HG02884 (cell line): Measurements from ENCODE around the gene PRPF4.
A peak's percentile ranks its signal among the peaks of the same experiment; 100 is the strongest.
"Not testable (repeated sequence)": the region's sequence is repeated elsewhere in the genome, so short reads cannot be mapped to it uniquely, and the experiment has no call there.

Experiments used
- ATAC-seq: cut with Tn5 transposase; IDR thresholded peaks from one replicate; pipeline ENCODE4 v1.9.1; 2021; ENCODE audit warnings: mild to moderate bottlenecking, moderate library complexity; ENCODE audit not compliant: unreplicated experiment

PRPF4 gene

DNA sequence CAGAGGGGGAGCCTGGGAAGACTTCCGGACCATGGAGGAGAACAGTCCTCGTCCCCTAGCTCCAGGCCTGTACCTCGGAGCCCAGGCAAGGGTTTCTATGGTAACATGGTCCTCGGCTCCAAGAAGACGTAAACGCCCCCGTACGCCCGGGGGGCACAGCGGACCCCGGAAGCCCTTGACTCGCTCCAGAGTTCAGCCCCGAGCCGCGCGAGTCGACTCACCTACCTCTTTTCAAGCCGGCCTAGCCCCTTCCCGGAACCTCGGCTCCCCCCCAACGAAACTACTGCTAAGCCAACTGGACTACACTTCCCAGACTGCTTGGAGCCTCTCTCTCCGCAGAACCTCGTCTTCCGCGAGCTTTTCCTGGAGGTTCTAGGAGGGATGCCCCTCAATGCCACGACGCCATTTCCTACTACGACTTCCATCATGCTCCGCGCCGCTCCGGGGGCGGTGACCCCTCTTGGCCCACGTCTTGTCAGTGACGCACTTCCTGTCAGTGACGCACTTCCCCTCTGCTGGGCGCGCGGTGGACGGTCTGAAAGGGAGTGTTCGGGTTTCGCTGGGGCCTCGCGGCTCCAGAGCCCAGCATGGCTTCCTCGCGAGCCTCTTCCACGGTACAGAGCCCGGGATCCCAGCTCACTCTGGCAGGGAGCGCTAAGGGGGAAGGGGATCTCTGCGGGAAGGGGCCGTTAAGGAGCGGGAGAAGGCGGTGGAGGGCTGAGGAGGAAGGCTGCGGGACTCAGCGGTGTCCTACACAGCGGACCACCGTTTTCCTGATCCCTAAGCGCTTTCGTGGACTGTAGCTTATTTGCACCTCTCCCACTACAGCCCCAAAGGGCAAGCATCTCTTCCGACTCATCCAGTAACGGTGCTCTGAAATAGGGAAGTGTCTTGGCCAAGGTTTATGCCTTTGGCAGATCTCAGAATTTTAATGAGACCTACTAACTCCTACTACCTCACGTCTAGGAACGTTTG lies at the start of gene PRPF4, which contains the start of gene CDC26:
Gene PRPF4 (plus strand): TSS at position 502 of the 975 bp plus-strand sequence. CDS start 86 bp downstream, at position 588.
Gene CDC26 (minus strand): TSS at position 416 of the 975 bp plus-strand sequence. CDS start 3,065 bp downstream, outside the sequence.
- ATAC-seq, result peak; percentile 97

DNA sequence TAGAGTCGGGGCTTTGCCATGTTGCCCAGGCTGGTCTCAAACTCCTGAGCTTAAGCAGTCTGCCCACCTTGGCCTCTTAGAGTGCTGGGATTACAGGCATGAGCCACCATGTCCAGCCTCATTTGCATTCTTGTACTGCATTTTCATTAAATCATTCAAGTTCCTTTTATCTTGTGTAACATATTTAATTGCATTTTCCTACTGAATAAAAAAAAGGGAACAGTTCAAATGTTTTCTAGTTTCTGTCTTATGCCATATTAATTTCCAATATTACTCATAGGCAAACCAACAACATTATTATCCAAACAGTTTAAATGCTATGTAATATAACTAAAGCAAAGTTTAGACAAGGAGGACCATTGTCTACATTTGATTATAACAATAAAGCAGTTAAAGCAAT lies 48.0 kb upstream of the PRPF4 start:
- no peak for ATAC-seq

- ATAC-seq, result no peak
These were observed 47.3 kb upstream of the PRPF4 start for GRCh38 chr9:113228130-113228665.

DNA sequence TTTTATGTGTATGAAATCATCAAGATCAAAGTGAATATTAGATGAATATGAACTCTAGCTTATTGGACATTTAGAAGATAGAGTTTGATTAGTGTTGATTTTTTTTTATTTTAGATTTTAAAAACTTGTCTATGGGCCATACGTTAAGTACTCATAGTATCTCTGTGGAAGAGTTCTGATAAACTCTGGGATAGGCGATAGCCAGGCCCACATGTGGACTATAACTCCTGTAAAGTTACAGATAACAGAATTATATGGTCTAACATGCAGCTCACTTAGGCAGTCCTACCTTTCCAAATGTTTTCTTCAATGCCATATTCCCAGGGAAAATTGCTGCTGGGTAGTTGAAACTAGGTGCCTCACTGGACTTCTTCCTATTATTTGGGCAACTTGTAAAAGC lies 43.8 kb upstream of the PRPF4 start:
- ATAC-seq, result no peak

- ATAC-seq, result not testable (repeated sequence)
These were observed 39.7 kb upstream of the PRPF4 start for GRCh38 chr9:113235701-113236255.

GRCh38 chr9:113237026-113237425 lies 38.4 kb upstream of the PRPF4 start:
- ATAC-seq, result no peak

- no peak for ATAC-seq
These were observed 37.1 kb upstream of the PRPF4 start for GRCh38 chr9:113238202-113238858.

GRCh38 chr9:113238859-113239232 lies 36.6 kb upstream of the PRPF4 start:
- no peak for ATAC-seq

- no peak for ATAC-seq
These were observed 34.3 kb upstream of the PRPF4 start for GRCh38 chr9:113241161-113241560.

- ATAC-seq, result no peak
These were observed 30.9 kb upstream of the PRPF4 start for GRCh38 chr9:113244556-113244955.

- no peak for ATAC-seq
These were observed 29.6 kb upstream of the PRPF4 start for GRCh38 chr9:113245894-113246293.

GRCh38 chr9:113246928-113247327 lies 28.5 kb upstream of the PRPF4 start:
- no peak for ATAC-seq

DNA sequence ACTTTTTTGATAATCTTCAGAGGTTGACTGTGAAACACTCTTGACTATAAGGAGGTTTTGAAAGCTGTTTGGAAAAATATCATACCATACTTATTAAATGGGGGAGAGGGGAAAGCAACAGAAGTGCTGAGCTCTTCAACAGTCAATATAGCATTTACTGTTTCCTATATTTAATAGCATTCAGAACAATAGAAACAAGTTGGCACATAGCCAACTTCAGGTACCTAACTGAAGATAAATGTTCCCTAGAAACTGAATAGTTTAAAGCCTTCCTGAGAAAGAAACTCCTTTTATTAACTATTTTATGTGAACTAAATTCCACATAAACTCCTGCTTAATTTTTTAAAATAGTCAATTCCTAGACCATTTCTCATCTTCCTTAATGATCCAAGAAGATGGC lies 27.8 kb upstream of the PRPF4 start:
- no peak for ATAC-seq

DNA sequence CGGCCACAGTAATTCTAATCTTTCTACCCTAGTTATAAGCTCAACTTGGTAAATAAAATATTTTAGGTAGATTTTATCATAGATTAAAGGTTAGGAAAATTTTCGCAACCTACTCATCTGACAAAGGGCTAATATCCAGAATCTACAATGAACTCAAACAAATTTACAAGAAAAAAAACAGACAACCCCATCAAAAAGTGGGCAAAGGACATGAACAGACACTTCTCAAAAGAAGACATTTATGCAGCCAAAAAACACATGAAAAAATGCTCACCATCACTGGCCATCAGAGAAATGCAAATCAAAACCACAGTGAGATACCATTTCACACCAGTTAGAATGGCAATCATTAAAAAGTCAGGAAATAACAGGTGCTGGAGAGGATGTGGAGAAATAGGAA lies 25.8 kb upstream of the PRPF4 start:
- ATAC-seq, result not testable (repeated sequence)

DNA sequence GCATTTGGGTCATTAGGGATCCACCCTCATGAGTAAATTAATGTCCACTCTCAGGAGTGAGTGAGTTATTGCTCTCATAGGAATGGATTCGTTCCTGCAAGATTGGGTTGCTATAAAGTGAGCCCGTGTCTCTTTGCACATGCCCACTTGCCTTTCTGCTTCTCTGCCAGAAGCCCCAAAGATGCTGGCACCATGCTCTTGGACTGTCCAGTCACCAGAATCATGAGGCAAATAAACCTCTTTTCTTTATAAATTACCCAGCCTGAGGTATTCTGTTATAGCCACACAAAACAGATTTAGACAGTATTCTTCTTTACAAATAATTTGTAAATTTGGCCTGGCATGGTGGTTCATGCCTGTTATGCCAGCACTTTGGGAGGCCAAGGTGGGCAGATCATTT lies 24.7 kb upstream of the PRPF4 start:
- ATAC-seq, result no peak

- ATAC-seq, result no peak
These were observed 20.5 kb upstream of the PRPF4 start for GRCh38 chr9:113254991-113255390.

GRCh38 chr9:113255438-113255837 lies 20.0 kb upstream of the PRPF4 start:
- ATAC-seq, result no peak

GRCh38 chr9:113257863-113258262 lies 17.6 kb upstream of the PRPF4 start:
- no peak for ATAC-seq

DNA sequence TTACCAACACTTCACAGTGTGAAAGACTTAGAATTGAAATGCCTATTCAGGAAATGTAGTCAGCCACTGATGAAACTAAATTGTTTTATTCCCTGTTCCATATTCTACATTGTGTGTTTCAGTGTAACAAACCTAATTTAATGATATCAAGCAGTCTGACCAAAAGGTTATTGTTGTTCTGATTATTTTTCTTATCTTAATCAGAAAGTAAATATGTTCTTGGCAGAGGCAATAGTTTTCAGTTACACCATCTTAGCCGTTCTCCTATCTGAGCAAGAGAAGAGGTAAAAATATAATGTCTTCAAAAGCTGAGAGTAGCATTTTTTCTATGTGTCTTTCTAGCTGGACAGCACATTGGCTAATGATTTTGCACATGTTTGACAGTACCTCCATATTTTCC lies 17.2 kb upstream of the PRPF4 start:
- ATAC-seq, result no peak

DNA sequence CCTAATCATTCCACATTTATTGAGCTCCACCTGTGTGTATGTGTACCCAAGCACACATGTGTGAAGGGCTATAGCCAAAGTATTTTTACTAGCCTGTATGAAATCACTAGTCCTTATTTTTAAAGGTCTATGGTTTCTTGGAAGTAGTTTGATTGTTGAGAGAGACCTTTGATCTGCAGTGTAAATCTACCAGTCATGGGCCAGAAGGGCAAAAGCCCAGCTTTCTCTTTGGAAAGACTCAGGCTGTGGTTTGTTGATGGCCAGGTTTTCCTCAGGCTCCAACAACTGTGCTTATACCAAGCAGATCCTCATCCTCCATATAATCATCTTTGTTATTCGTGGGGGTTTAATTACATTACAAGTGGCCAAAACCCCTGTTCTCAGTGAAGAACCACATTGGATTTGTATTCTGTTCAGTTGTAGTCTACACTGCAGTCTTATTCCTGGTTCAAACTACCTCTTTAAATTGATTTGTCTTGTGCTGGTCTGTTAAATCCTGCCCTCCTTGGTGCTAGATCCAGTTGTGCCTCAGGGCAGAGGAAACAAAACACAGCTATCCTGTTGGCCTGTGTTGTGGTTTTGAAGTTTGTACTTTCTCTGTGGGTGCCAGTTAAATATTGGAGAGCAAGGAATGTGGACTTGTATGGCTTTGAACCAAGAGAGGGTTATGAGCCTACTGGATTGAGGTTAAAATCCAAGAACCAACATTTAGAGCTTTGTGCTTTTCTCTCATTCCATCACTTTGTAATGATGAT lies 13.4 kb upstream of the PRPF4 start:
- ATAC-seq, result no peak

- ATAC-seq, result no peak
These were observed 9.3 kb upstream of the PRPF4 start for GRCh38 chr9:113266174-113266573.
